OCI-LY7 (cell line): ENCODE results near the gene CGB8. TPM values are rescaled to one million over a fixed set of nuclear protein-coding genes. Genes with fewer than 3 reads are reported as not detected.

ENCODE experiments used
- BruUV-seq: library from RNA; stranded (reverse); fragments of 400-500 nt; replicated peaks from 2 replicates; lab custom pipeline; 2021; lab: Mats Ljungman, UMichigan
- CTCF ChIA-PET: fragments of 300-600 bp; sonication (Branson Sonifier 250); formaldehyde crosslinking; loops from one replicate; lab custom pipeline; 2022; ENCODE audit warnings: antibody characterized with exemption; ENCODE audit not compliant: unreplicated experiment; lab: Charles Lee
- POLR2A ChIA-PET: fragments of 300-600 bp; sonication (Branson Sonifier 250); formaldehyde crosslinking; loops from one replicate; lab custom pipeline; 2022; ENCODE audit warnings: antibody characterized with exemption; lab: Charles Lee
- DNase-seq: peaks from one replicate; pipeline ENCODE4 v3.0.0-alpha.2; 2015; ENCODE audit warnings: low spot score
- H2AFZ ChIP-seq: fragments of 200-600 bp; sonication (generic), shearing (Covaris generic); 2 replicates; pipeline ENCODE4 v1.6.1; 2014; ENCODE audit warnings: mild to moderate bottlenecking, antibody characterized with exemption, low read length, moderate library complexity
- H3K27ac ChIP-seq: fragments of 200-600 bp; sonication (generic); 2 replicates; pipeline ENCODE4 v1.5.1; 2014; ENCODE audit warnings: mixed run types, low read depth, mild to moderate bottlenecking, moderate library complexity, low read length, inconsistent platforms; ENCODE audit not compliant: poor library complexity, severe bottlenecking
- H3K36me3 ChIP-seq: fragments of 200-600 bp; sonication (generic); 2 replicates; pipeline ENCODE4 v1.6.1; 2014; ENCODE audit warnings: mild to moderate bottlenecking, antibody characterized with exemption, low read length, moderate library complexity, mixed read lengths; ENCODE audit not compliant: insufficient read depth
- H3K4me1 ChIP-seq: fragments of 200-600 bp; sonication (generic); 2 replicates; pipeline ENCODE4 v1.5.1; 2014; ENCODE audit warnings: mild to moderate bottlenecking, low read length; ENCODE audit not compliant: insufficient read depth, poor library complexity, severe bottlenecking
- H3K4me2 ChIP-seq: fragments of 200-600 bp; sonication (generic); 2 replicates; pipeline ENCODE4 v1.6.1; 2014; ENCODE audit warnings: mild to moderate bottlenecking, low read length
- H3K4me3 ChIP-seq: fragments of 200-600 bp; sonication (generic); 2 replicates; pipeline ENCODE4 v1.5.1; 2014; ENCODE audit warnings: mild to moderate bottlenecking, low read depth, low read length; ENCODE audit not compliant: poor library complexity, severe bottlenecking
- H3K79me2 ChIP-seq: fragments of 200-600 bp; sonication (generic); 2 replicates; pipeline ENCODE4 v1.6.1; 2016; ENCODE audit warnings: low read depth, mild to moderate bottlenecking, low read length, moderate library complexity, mixed read lengths; ENCODE audit not compliant: insufficient read depth
- H3K9me2 ChIP-seq: fragments of 200-600 bp; sonication (generic); 2 replicates; pipeline ENCODE4 v1.6.1; 2016; ENCODE audit warnings: mild to moderate bottlenecking, low read length, mixed read lengths; ENCODE audit not compliant: insufficient read depth
- H3K9me3 ChIP-seq: fragments of 200-600 bp; sonication (generic); 2 replicates; pipeline ENCODE4 v1.6.1; 2014; ENCODE audit warnings: mild to moderate bottlenecking, mixed run types, low read length, mixed read lengths
- H4K20me1 ChIP-seq: fragments of 200-600 bp; sonication (generic); 2 replicates; pipeline ENCODE4 v1.6.1; 2014; ENCODE audit warnings: mild to moderate bottlenecking, antibody characterized with exemption, low read length, moderate library complexity, mixed read lengths; ENCODE audit not compliant: insufficient read depth
- CTCF ChIP-seq: fragments of 200-600 bp; sonication (generic); conservative IDR thresholded peaks from 2 replicates; pipeline ENCODE4 v1.5.1; 2014; ENCODE audit warnings: mild to moderate bottlenecking, antibody characterized with exemption, low read length, moderate library complexity, mixed read lengths
- EZH2phosphoT487 ChIP-seq: fragments of 200-600 bp; sonication (generic); IDR thresholded peaks from 2 replicates; pipeline ENCODE4 v1.6.1; 2018; ENCODE audit warnings: low read depth, borderline replicate concordance, mild to moderate bottlenecking, mixed run types, antibody characterized with exemption, low read length, moderate library complexity, mixed read lengths
- intact Hi-C: fragments of 100-400 bp; cut with micrococcal nuclease; formaldehyde crosslinking; loops from one replicate; pipeline ENCODE4 v1.10.0; 2022; ENCODE audit not compliant: unreplicated experiment
- total RNA-seq, 2 experiments: library from RNA; depleted of rRNA in 1 of 2; stranded (reverse); fragments of >200 nt in 1 of 2; shearing (Covaris generic) in 1 of 2; gene quantifications; 2 replicates each; pipeline ENCODE4 v1.2.3, GENCODE V29; 2014 to 2022

The CGB8 gene
- total RNA-seq, 2 experiments from 2014 or later = not detected

- TF ChIP-seq CTCF = no peak
- TF ChIP-seq EZH2phosphoT487 = no peak
- Histone ChIP-seq H3K79me2 (no peaks in the 10 kb centered on the region), H3K9me2 (no peaks in the 10 kb centered on the region), H2AFZ (no peak overlapping the region), H3K27ac (no peak overlapping the region), H3K36me3 (no peaks in the 10 kb centered on the region), H3K9me3 (no peaks in the 10 kb centered on the region), H4K20me1 (no peaks in the 10 kb centered on the region; the same call in 1 of the 2 replicates), H3K4me2 (no peak overlapping the region), H3K4me1 (no peaks in the 10 kb centered on the region), H3K4me3 (no peak overlapping the region)
- no TSS peak for BruUV-seq
- ChIA-PET POLR2A (no interaction called here), CTCF (no interaction called here)
- intact Hi-C loops = no loop called here
- DNase-seq = no peak
Measured at GRCh38 chr19:49065905-49066512, 17.1 kb upstream of the CGB8 start.

- CTCF ChIA-PET = no interaction called here
- TF ChIP-seq EZH2phosphoT487 (no peak), CTCF (no peak)
- no peak within 1 kb of the TSS for H2AFZ ChIP-seq
- H4K20me1 ChIP-seq = no peaks in the 10 kb centered on the region; the same call in 1 of the 2 replicates
- no peaks in the 10 kb centered on the region for H3K4me1 ChIP-seq
- H3K4me3 ChIP-seq = no peak within 1 kb of the TSS
- no peaks in the 10 kb centered on the region for H3K36me3 ChIP-seq
- H3K79me2 ChIP-seq = no peaks in the 10 kb centered on the region
- POLR2A ChIA-PET = no interaction called here
- H3K9me2 ChIP-seq = no peaks in the 10 kb centered on the region
- intact Hi-C loops = no loop called here
- no peak within 1 kb of the TSS for H3K4me2 ChIP-seq
- no peak for DNase-seq
- H3K27ac ChIP-seq = no peak within 1 kb of the TSS
- BruUV-seq = no TSS peak
- no peaks in the 10 kb centered on the region for H3K9me3 ChIP-seq
Measured at GRCh38 chr19:49064768-49065611, 16.1 kb upstream of the CGB8 start, which contains the start of gene NTF4. TSS of gene NTF4 (minus strand) at chr19:49064818. CDS start at chr19:49061997, 2,821 bp downstream.
